Left ventricle myocardium superior (tissue), 1 donor: ENCODE measurements around the gene ZNHIT6. TPM values are rescaled to one million over a fixed set of nuclear protein-coding genes. Genes with fewer than 3 reads are reported as not detected.
"Not testable (repeated sequence)": the region's sequence is repeated elsewhere in the genome, so short reads cannot be mapped to it uniquely, and the experiment has no call there.

ENCODE experiments used
- ATAC-seq: fragments of 200-7000 bp; cut with Tn5 transposase; one replicate; pipeline ENCODE4 v1.9.1; 2020; ENCODE audit warnings: mild to moderate bottlenecking, moderate library complexity
- DNase-seq: peaks from one replicate; pipeline ENCODE4 v3.0.0-alpha.2; 2020
- intact Hi-C: fragments of 100-400 bp; cut with micrococcal nuclease; formaldehyde crosslinking; loops from one replicate; pipeline ENCODE4 v1.11.0; 2022
- total RNA-seq: library from RNA; stranded (reverse); fragmentation: NEBNext Ultra II Directional; extraction: Animal tissue kit (Norgen Biotek cat#: 25700); gene quantifications from one replicate; pipeline ENCODE4 v1.2.1, GENCODE V29; 2021
- donor health status: DM: no; HTN: yes; CAD: no; lungs with severe emphysema.

Gene ZNHIT6
- total RNA-seq, 1 donor from 2014 or later: 10.5 TPM

DNA sequence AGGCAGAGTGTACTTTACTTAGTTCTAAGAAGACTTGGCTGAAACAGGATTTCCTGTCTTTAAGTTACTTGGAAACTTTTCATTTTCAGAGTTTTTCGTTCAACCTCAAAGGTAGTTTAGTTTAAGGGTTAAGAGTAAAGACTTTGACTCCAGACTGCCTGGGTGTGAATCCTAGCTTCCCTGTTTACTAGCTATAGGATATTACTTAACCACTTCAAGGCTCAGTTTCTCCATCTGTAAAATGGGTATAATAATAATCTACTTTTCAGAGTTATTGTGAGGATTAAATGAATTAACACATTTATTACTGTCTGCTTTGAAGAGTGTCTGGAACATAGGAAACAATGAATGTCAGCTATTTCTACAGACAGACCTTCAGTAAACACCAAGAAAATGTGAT lies 30.0 kb downstream of the ZNHIT6 start:
- intact Hi-C loops: no loop called here
- DNase-seq: no peak
- no peak for ATAC-seq

DNA sequence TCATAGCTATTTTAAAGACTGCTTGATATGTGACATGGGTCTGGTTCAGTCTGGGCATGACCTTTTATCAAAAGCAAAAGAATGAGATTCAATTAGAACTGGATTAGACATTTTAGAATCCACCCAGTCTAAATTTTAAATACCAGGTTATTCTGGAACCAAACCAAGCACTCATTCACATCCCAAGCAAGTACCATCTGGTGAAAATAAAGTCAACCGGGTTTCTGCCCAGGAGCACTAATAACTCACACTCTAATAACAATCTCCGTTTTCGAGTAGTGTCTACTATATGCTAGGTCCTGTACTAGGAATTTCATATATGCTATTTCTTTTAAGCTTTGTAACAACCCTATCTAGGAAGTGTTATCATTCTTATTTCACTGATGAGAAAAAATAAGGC lies 30.6 kb downstream of the ZNHIT6 start:
- intact Hi-C loops: no loop called here
- DNase-seq (no peak), ATAC-seq (no peak)

DNA sequence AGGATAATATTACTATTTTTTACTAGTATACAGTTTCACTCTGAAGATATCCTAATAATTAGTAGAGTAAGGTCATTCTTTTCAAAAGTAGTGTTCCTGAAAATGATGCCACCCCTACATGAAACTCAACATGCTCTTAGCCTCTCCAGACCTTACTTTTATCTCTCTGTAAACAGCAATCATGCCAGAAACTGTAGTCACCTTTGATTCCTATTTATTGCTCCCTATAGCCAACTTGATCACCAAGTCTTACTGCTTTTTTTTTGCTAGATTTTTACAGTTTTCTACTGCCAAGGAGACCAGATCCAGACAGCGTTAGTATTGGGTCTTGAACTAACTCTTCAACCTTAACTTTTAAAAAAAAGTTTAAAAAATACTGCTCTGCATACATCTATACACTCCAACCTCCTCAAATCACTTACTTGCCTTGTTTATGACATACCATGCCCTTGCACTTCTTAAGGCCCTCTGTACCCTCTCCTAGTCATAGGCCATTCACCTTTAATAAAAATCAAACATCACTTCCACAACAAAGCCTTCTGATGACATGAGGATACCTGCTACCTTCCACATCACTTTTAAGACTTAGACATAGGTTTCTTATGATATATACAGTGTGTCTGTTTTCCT lies 36.1 kb downstream of the ZNHIT6 start:
- intact Hi-C loops: no loop called here
- no peak for ATAC-seq
- DNase-seq: no peak

DNA sequence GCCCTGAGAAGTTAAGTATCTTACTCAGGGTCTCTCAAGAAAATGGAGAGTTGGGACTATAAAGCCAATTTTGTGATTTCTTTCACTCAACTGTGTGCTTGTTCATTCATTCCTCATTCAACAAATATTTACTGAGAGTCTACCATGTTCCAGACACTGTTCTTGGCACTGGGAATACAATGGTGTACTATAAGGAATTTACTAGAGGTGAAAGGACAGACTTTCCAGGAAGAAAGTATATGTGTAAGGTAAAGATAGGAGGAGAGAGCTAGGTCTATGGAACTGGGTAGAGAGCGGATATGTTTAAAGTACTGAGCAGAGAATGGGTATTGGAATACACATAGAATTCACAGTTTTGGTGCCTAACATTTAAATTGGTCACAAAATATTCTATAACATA lies 42.3 kb downstream of the ZNHIT6 start:
- intact Hi-C loops: no loop called here
- ATAC-seq (no peak), DNase-seq (no peak)

DNA sequence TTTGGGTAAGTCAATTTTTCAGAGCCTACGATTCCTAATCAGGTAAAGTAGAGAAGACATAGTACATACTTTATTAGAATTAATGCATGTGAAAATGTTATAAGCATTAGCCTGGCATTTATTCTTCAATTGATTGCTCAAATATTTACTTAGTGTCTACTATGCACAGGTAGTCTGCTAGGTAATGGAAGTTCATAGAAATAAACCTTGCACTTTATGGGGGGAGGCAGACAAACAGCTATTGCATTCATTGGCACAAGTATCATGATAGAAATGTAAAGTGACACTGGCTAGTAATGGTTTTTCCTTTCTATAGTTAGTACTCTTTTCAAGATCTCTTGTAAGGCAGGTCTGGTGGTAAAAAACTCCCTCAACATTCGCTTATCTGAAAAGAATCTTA lies 44.9 kb downstream of the ZNHIT6 start:
- DNase-seq (no peak), ATAC-seq (no peak)
- intact Hi-C loops: no loop called here

DNA sequence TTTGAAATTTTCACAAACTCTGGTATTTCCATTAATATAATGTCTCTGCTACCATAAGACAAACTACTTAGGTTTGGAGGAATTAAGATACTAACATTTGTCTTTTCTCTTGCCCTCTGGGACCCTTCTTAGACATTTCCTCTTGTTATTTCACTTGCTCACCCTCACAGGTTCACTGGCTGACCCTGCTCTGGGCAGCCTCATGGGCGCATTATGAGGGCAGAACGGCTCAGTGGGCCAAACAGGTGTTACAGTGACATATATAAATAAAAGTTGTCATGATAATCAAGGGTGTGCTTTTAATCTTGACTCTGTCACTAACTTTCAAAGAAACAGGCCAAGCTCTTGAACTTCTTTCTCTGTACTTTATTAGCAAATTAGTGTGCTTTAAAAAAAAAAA lies 46.5 kb downstream of the ZNHIT6 start:
- ATAC-seq: no peak
- DNase-seq: no peak
- intact Hi-C loops: no loop called here

DNA sequence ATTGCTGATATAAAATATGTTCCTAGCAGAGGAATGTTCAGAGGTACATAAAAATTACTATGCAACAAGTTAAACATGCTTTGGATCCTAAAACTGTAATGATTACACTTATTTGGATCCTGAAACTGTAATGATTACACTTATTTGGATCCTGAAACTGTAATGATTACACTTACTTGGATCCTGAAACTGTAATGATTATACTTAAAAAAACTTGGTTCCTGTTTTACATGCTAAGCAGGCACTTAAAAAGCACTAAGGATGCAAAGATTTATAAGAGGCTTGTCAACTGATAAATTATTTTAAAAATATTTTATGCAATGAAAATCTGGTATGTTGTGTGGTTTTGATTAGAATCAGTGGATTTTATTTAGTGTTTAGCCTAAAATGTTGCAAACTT lies 47.7 kb downstream of the ZNHIT6 start:
- intact Hi-C loops: no loop called here
- DNase-seq (no peak), ATAC-seq (no peak)

DNA sequence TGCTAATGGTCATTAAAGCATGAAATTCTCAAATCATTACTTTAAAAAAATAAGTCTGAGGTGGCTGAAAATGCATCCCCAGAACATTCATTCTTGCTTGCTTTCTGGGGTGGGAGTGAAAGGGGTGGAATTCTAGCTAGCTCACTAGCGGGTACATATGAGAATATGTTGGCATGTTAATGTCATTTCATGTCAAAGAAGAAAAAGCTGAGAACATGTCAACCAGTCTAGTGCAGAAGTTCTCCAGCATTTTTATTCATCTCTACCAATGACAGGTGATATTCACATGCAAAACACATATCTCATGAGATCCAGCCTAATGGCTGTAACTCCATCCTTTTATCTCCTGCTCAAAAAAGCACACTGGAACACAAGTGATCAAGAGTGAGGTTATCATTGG lies 49.1 kb downstream of the ZNHIT6 start:
- intact Hi-C loops: no loop called here
- ATAC-seq (no peak), DNase-seq (no peak)

DNA sequence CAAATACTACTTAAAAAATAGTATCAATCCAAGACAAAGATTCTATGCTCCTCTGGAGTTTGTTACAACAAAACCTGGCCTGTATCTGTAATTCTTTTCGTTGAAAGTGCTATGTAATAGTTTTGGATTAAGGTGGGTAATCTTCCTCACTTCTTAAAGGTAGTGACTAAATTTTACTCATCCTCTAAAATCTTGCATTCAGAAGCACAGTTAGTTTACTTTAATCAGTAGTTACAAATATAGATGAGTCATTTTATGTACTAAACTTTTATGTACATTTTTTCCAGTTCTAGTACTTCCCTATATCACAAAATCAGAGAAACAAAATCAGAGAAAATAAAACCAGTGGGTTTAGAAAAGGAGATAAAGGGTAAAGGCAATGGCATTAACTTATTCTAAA lies 51.3 kb downstream of the ZNHIT6 start:
- no peak for ATAC-seq
- no peak for DNase-seq
- intact Hi-C loops: no loop called here

DNA sequence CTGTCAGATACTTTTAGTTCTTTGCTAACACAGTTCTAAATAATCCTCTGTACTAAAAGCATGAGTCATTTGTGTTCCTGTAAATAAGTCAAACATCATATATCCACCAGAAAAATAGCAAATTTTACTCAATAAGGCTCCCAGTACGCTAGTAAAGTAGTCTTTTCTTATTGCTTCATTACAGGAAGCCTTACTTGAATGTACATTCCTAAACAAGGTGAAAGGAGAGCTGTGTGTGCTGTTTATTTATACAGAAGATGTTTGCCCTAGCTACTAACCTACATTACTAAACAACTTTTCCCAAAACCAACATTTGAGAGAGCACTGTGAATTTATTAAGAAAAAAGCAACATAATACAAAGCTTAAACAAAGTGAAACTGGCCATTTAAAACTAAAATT lies 52.0 kb downstream of the ZNHIT6 start:
- no peak for ATAC-seq
- no peak for DNase-seq
- intact Hi-C loops: no loop called here

DNA sequence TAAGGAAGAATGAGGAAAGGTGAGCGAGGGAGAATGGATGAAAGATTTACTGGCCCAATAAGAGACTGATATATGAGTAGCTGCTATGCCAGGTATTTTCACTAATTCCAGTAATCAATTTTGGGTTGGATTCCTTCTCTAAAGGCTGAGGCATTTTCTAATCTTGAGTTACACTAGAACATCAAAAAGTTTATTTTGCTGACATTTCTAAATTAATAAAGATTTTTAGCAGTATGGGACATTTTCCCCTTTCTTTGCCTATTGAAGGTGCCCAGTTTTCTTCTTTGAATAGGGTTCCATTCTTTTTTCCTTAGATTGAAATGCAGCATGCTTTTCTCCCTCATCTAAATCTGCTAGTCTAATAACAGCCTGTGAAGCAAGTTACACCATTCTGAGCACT lies 52.9 kb downstream of the ZNHIT6 start:
- ATAC-seq: no peak

DNA sequence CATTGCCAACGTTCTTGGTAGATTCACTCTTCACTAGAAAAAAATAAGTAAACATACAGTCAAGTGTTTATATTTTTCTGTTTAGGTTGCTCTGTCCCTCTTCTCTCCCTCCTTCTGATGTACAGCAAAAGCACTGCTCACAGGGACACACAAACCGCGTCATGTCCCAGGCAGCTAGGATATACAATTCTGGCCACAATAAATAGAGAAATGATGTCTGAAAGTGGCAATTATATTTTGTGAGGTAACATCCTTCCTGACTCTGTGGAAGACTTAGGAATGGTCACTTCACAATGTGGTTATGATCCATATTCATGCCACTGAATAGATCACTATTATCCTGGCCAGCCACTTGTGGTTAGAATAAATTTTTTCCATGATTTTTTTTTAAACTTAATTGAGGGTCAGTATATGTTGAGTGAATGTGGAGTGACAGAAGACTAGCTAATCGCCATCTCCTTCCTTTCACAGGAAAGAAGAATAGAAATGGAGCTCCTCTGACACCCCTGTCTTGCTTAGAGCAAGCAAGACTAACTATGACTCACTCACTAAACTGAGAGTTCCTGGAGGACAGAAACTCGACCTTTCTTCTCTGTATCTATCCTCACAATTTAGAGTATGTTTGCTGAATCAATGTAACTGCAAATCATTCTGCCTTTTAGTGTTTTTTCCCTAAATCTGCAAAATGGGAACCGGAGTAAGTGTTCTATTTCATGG lies 54.0 kb downstream of the ZNHIT6 start:
- no peak for ATAC-seq
- intact Hi-C loops: no loop called here
- no peak for DNase-seq

More for the DNA sequence above, 52.9 kb downstream of the ZNHIT6 start:
- intact Hi-C loops: no loop called here
- DNase-seq: no peak

DNA sequence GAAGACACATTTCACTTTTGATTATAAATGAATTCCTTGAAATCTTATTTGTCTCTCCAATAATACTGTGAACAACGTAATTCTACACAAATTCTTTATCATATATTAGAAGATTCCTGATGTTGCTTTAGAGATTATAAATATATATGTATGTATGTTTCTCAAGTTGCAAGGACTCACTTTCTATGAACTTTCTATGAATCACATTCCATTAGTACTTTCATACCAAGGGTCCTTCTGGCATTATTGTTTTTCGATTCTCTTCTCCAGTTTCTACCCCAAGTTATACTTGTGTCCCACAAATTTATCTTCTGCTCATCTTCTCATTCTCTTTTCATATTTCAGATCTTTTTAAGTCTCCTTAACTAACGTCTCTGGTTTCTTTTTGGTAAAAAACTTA lies 55.9 kb downstream of the ZNHIT6 start:
- ATAC-seq: no peak
- DNase-seq: no peak
- intact Hi-C loops: no loop called here

DNA sequence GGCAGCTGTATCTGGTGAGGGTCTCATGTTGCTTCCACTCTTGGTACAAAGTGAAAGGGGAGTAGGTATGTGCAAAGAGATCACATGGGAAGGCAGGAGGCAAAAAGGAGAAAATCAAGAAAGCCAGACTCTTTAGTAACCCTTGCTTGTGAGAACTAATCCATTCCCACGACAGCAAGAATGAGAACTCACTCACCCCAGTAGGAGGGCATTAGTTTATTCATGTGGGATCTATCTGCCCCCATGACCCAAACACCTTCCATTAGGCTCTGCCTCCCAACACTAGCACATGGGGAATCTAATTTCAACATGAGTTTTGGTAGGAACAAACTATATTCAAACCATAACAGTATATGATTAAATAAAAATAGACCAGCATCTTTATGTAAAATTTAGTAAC lies 57.6 kb downstream of the ZNHIT6 start:
- no peak for ATAC-seq
- intact Hi-C loops: no loop called here
- DNase-seq: no peak

DNA sequence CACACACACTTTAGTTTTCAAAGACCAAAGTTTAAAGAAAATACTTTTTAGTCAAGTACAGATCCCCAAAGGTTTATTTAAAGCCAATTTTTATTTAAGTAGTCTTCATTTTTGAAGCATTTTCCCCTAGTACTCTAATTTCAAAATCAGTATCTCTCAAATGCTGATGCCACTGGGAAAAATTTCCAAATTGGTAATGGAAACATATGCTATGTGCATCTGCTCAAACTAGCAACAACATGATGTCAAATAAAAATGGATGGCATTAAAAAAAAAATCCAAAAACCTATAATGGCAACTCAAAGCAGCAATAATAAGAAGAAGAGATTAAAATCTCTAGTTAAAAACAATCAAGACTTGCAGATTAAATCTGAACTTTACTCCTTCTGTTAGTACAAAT lies 58.6 kb downstream of the ZNHIT6 start:
- no peak for DNase-seq
- intact Hi-C loops: no loop called here
- ATAC-seq: no peak

DNA sequence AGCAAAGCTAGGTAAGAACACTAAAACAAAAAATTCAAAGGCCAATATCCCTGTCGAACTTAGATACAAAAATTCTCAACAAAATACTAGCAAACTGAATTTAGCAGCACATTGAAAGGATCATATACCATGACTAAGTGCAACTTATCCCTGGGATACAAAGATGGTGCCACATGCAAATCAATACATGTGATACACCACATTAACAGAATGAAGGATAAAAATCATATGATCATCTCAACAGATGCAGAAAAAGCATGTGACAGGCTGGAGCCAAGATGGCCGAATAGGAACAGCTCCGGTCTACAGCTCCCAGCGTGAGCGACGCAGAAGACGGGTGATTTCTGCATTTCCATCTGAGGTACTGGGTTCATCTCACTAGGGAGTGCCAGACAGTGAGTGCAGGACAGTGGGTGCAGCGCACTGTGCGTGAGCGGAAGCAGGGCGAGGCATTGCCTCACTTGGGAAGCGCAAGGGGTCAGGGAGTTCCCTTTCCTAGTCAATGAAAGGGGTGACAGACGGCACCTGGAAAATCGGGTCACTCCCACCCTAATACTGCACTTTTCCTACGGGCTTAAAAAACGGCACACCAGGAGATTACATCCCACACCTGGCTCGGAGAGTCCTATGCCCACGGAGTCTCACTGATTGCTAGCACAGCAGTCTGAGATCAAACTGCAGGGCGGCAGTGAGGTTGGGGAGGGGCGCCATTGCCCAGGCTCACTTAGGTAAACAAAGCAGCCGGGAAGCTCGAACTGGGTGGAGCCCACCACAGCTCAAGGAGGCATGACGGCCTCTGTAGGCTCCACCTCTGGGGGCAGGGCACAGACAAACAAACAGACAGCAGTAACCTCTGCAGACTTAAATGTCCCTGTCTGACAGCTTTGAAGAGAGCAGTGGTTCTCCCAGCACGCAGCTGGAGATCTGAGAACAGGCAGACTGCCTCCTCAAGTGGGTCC lies 66.4 kb downstream of the ZNHIT6 start:
- DNase-seq, ATAC-seq, intact Hi-C loops: not testable (repeated sequence)

DNA sequence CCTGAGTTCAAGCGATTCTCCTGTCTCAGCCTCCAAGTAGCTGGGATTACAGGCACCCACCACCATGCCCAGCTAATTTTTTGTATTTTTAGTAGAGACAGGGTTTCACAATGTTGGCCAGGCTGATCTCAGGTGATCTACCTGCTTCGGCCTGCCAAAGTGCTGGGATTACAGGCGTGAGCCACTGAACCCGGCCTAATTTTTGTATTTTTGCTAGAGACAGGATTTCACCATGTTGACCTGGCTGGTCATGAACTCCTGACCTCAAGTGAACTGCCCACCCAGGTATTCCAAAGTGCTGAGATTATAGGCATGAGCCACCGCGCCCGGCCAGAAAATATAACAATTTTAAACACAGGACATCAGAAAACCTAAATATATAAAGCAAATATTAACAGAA lies 68.3 kb downstream of the ZNHIT6 start:
- intact Hi-C loops, ATAC-seq, DNase-seq: not testable (repeated sequence)

DNA sequence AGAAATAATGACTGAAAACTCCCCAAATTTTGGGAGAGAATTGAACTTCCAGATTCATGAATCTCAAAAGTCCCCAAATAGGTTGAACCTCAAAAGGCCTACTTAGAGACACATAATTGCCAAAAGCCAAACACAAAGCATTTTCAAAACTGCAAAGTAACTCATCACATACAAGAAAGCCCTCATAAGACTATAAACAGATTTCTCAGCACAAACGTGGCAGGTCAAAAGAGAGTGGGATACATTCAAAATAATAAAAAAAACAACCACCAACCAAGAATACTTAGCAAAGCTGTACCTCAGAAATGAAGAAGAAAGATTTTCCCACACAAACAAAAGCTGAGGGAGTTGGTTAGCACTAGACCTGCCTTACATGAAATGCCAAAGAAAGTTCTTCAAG lies 69.8 kb downstream of the ZNHIT6 start:
- no peak for ATAC-seq
- DNase-seq: no peak
- intact Hi-C loops: no loop called here

DNA sequence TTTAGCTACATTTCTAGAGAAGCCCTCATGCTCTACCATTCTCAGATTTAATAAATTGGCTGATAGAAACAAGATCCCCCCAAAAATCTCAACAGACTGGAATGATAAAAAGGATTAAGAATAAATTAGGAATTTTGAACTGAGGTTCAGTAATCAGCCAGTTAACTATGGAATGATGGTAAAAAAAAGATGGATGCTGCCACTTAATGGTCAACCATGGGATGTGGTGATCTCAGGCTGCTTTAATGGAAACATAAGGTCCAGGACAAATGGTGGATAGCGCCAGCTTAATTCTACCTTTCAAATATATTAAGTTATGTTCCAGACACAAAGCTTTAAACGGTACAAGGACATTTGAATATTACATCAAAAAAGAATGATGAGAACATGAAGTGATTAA lies 77.7 kb downstream of the ZNHIT6 start:
- intact Hi-C loops: no loop called here
- no peak for ATAC-seq
- DNase-seq: no peak

DNA sequence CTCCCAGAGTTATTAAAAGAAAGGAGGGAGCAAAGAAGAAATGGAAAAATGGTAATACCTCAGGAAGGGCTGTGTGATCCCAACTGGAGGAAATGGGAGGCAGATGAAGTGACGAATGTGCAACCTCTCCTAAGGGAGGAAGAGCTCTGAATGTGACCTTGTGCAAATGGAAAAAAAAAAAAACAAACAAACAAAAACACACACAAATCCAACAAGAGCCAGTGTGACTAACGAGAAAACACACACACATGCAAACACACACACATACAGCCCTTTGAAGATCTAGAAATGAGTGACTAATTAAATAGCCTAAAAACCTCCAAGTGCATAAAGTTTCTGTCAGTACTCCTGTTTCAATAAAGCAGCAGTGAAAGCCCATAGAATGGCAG lies 78.7 kb downstream of the ZNHIT6 start:
- intact Hi-C loops: no loop called here
- ATAC-seq (no peak), DNase-seq (no peak)
